ENCODE data around the gene GNAQ.

GNAQ gene

GRCh38 chr9:77953590-77953989 is 78.0 kb downstream of the GNAQ start:
- TF ChIP-seq RAD21 (IDR thresholded peaks at IDR 0.05; ENCODE audit: low read depth) (no peak), YY1 (IDR thresholded peaks at IDR 0.05; ENCODE audit: low read depth) (no peak), NFIC (IDR thresholded peaks at IDR 0.05) (no peak), FOXM1 (IDR thresholded peaks at IDR 0.05; ENCODE audit: borderline replicate concordance, low read depth) (no peak)
- TF ChIP-seq, protein P1, sequence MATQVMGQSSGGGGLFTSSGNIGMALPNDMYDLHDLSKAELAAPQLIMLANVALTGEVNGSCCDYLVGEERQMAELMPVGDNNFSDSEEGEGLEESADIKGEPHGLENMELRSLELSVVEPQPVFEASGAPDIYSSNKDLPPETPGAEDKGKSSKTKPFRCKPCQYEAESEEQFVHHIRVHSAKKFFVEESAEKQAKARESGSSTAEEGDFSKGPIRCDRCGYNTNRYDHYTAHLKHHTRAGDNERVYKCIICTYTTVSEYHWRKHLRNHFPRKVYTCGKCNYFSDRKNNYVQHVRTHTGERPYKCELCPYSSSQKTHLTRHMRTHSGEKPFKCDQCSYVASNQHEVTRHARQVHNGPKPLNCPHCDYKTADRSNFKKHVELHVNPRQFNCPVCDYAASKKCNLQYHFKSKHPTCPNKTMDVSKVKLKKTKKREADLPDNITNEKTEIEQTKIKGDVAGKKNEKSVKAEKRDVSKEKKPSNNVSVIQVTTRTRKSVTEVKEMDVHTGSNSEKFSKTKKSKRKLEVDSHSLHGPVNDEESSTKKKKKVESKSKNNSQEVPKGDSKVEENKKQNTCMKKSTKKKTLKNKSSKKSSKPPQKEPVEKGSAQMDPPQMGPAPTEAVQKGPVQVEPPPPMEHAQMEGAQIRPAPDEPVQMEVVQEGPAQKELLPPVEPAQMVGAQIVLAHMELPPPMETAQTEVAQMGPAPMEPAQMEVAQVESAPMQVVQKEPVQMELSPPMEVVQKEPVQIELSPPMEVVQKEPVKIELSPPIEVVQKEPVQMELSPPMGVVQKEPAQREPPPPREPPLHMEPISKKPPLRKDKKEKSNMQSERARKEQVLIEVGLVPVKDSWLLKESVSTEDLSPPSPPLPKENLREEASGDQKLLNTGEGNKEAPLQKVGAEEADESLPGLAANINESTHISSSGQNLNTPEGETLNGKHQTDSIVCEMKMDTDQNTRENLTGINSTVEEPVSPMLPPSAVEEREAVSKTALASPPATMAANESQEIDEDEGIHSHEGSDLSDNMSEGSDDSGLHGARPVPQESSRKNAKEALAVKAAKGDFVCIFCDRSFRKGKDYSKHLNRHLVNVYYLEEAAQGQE (IDR thresholded peaks at IDR 0.05; ENCODE audit: low read depth) = no peak

GRCh38 chr9:77952635-77953328 is 78.8 kb downstream of the GNAQ start:
- no peak for TF ChIP-seq TCF12 (IDR thresholded peaks at IDR 0.05; ENCODE audit: low read depth)
- TF ChIP-seq CEBPB (IDR thresholded peaks at IDR 0.05) = 0 out of 2 replicates have a peak, but pooled peaks have one; percentile 40
- TF ChIP-seq, protein P1 (IDR thresholded peaks at IDR 0.05; ENCODE audit: low read depth) = no peak

DNA sequence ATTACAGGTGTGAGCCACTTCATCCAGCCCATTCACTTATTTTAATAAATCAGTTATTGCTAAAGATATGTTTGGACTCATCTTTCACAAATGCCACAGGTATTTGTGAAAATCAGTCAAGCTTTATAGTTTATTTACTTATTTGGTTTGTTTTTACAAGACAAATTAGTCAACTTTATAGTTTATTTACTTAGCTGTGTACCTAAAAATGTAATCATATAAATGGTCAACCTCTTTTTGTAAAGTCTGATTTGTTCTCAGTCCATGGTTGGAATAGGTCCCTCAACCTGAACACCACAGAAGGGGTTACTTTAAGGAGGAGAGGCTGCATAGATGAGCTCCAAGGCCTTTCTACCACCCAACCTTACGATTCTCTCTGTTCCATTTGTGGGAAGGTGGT is 80.2 kb downstream of the GNAQ start:
- TF ChIP-seq ZBTB7A (IDR thresholded peaks at IDR 0.05; ENCODE audit: low read depth) (no peak), TEAD4 (IDR thresholded peaks at IDR 0.05) (no peak), RAD21 (IDR thresholded peaks at IDR 0.05; ENCODE audit: low read depth) (no peak), CREB1 (IDR thresholded peaks at IDR 0.05; ENCODE audit: low read depth) (no peak), YY1 (IDR thresholded peaks at IDR 0.05; ENCODE audit: low read depth) (no peak), FOXM1 (IDR thresholded peaks at IDR 0.05; ENCODE audit: borderline replicate concordance, low read depth) (no peak), EGR1 (IDR thresholded peaks at IDR 0.05) (no peak), USF1 (IDR thresholded peaks at IDR 0.05) (no peak), CEBPB (IDR thresholded peaks at IDR 0.05) (no peak)

GRCh38 chr9:77949751-77950436 is 81.7 kb downstream of the GNAQ start:
- TF ChIP-seq CREB1 (IDR thresholded peaks at IDR 0.05; ENCODE audit: low read depth) (no peak), ZBTB7A (IDR thresholded peaks at IDR 0.05; ENCODE audit: low read depth) (no peak), YY1 (IDR thresholded peaks at IDR 0.05; ENCODE audit: low read depth) (no peak), NFIC (IDR thresholded peaks at IDR 0.05) (no peak), EGR1 (IDR thresholded peaks at IDR 0.05) (no peak), FOXM1 (IDR thresholded peaks at IDR 0.05; ENCODE audit: borderline replicate concordance, low read depth) (no peak), CEBPB (IDR thresholded peaks at IDR 0.05) (no peak), TAF1 (IDR thresholded peaks at IDR 0.05; ENCODE audit: low read depth) (no peak), EP300 (IDR thresholded peaks at IDR 0.05; ENCODE audit: borderline replicate concordance) (no peak), MAX (IDR thresholded peaks at IDR 0.05) (no peak)
- TF ChIP-seq, protein P1 (IDR thresholded peaks at IDR 0.05; ENCODE audit: low read depth) = no peak

GRCh38 chr9:77947651-77948050 is 84.0 kb downstream of the GNAQ start:
- TF ChIP-seq USF1 (IDR thresholded peaks at IDR 0.05) (no peak), EGR1 (IDR thresholded peaks at IDR 0.05) (no peak), MAX (IDR thresholded peaks at IDR 0.05) (no peak), YY1 (IDR thresholded peaks at IDR 0.05; ENCODE audit: low read depth) (no peak), CEBPB (IDR thresholded peaks at IDR 0.05) (no peak), FOXM1 (IDR thresholded peaks at IDR 0.05; ENCODE audit: borderline replicate concordance, low read depth) (no peak), CREB1 (IDR thresholded peaks at IDR 0.05; ENCODE audit: low read depth) (no peak), TEAD4 (IDR thresholded peaks at IDR 0.05) (no peak), TAF1 (IDR thresholded peaks at IDR 0.05; ENCODE audit: low read depth) (no peak), EP300 (IDR thresholded peaks at IDR 0.05; ENCODE audit: borderline replicate concordance) (no peak), TCF12 (IDR thresholded peaks at IDR 0.05; ENCODE audit: low read depth) (no peak), RAD21 (IDR thresholded peaks at IDR 0.05; ENCODE audit: low read depth) (no peak)
- TF ChIP-seq, protein P1 (IDR thresholded peaks at IDR 0.05; ENCODE audit: low read depth) = no peak

Data from Ishikawa (cell line).